ENCODE results near the gene MSL3. TPM values are rescaled to one million over a fixed set of nuclear protein-coding genes. Genes with fewer than 3 reads are reported as not detected.

MSL3 gene
- total and polyA plus RNA-seq, 2 of the 8 experiments (the other 6 are each of a cell fraction or from before 2014, with no cell fraction given): 10.6 to 12.3 TPM

DNA sequence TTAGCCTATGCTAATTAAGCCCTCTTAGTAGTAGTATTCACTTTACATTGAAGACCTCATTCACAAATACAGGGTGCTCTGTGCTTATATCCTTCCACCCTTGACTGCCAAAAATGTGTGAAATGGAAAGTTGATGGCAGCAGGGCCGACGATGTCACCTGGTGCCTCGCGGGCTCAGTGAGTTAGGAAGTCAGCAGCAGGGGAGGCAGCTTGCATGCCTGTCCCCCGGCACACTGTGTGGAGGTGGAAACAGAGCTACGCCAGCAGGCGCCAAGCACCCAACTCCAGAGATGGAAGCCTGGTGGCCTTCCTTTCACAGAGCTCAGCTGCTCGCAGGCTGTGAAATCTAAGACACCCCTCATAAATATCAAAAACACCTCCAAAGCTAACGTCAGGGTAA, 8.4 kb downstream of the MSL3 start:
- WGBS, 2 experiments (ENCODE audit: extremely low coverage in 1 of 2, insufficient coverage in 1 of 2, insufficient read length in 1 of 2, insufficient replicate concordance in 2 of 2, low coverage in 1 of 2, low lambda C conversion rate in 2 of 2, missing lambda C conversion rate in 1 of 2): 87% methylated on average over 3 of the region's 9 CpGs; no CpG with 5 or more reads in 1 of the 2 experiments
- no peak overlapping the region for H3K14ac ChIP-seq (ENCODE audit: insufficient read length)
- CTCF ChIA-PET (ENCODE audit: partially characterized antibody): interaction anchor here (0.6 to 1.5 kb wide), 6 partner anchors 23 to 348 kb away, joined by 3 to 4 read pairs (median 3); no protein-coding TSS in a partner anchor
- TF ChIP-seq POLR2AphosphoS5 (IDR thresholded peaks at IDR 0.05; ENCODE audit: low read depth, low read length) (no peak), SRF (IDR thresholded peaks at IDR 0.05; ENCODE audit: low read depth, low read length) (no peak), ASH2L (IDR thresholded peaks at IDR 0.05; ENCODE audit: low read length) (no peak), TCF12 (IDR thresholded peaks at IDR 0.05; ENCODE audit: low read depth, low read length) (no peak), CBX5 (IDR thresholded peaks at IDR 0.05; ENCODE audit: low read depth, low read length) (no peak), TBP (IDR thresholded peaks at IDR 0.05; ENCODE audit: low read depth, low read length) (no peak), GTF2F1 (IDR thresholded peaks at IDR 0.05; ENCODE audit: borderline replicate concordance, low read depth, low read length) (no peak), CBX8 (IDR thresholded peaks at IDR 0.05; ENCODE audit: borderline replicate concordance, low read depth, low read length) (no peak), EP300 (IDR thresholded peaks at IDR 0.05; ENCODE audit: borderline replicate concordance in 1 of 2, low read depth in 2 of 2, low read length in 2 of 2) (no peak), HDAC6 (IDR thresholded peaks at IDR 0.05; ENCODE audit: low read depth, low read length) (no peak), GABPA (IDR thresholded peaks at IDR 0.05; ENCODE audit: borderline replicate concordance, insufficient read depth, low read length) (no peak)
- TF ChIP-seq, protein P1, sequence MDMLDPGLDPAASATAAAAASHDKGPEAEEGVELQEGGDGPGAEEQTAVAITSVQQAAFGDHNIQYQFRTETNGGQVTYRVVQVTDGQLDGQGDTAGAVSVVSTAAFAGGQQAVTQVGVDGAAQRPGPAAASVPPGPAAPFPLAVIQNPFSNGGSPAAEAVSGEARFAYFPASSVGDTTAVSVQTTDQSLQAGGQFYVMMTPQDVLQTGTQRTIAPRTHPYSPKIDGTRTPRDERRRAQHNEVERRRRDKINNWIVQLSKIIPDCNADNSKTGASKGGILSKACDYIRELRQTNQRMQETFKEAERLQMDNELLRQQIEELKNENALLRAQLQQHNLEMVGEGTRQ (IDR thresholded peaks at IDR 0.05; ENCODE audit: low read length): no peak
- TF ChIP-seq, protein P2, sequence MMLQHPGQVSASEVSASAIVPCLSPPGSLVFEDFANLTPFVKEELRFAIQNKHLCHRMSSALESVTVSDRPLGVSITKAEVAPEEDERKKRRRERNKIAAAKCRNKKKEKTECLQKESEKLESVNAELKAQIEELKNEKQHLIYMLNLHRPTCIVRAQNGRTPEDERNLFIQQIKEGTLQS (IDR thresholded peaks at IDR 0.05; ENCODE audit: insufficient read depth, low read depth, low read length): no peak

More for the DNA sequence above, 8.4 kb downstream of the MSL3 start:
- Histone ChIP-seq H2BK120ac (replicated peaks; ENCODE audit: low read depth, low read length) (no peak overlapping the region), H3K27me3 (replicated peaks in 1 of 4; ENCODE audit: control insufficient read depth in 3 of 4, extremely low read depth in 1 of 4, insufficient read depth in 3 of 4, low read length in 3 of 4) (no peaks in the 10 kb centered on the region), H3K4ac (replicated peaks; ENCODE audit: insufficient read length, low read depth, low read length) (no peak overlapping the region), H3K9me3 (ENCODE audit: insufficient read depth in 2 of 2, low read depth in 1 of 2, low read length in 1 of 2) (no peaks in the 10 kb centered on the region), H4K5ac (ENCODE audit: insufficient read length, low read depth, low read length) (no peak overlapping the region), H4K8ac (ENCODE audit: extremely low read depth, insufficient read depth, low read length) (no peak overlapping the region), H3K36me3 (ENCODE audit: control insufficient read depth in 2 of 4, insufficient read depth in 4 of 4, low read length in 3 of 4) (peaks cover 0 to 21% (median 12%) of the 10 kb centered on the region in 4 experiments; a peak in 6 of 8 replicates), H2BK12ac (ENCODE audit: low read depth, low read length) (no peak overlapping the region), H2AFZ (ENCODE audit: low read length) (no peak overlapping the region), H3K79me2 (ENCODE audit: control insufficient read depth in 1 of 2, insufficient read depth in 2 of 2, low read length in 2 of 2) (no peaks in the 10 kb centered on the region), H3K9ac (replicated peaks in 1 of 4; ENCODE audit: extremely low read depth in 1 of 4, low read depth in 3 of 4, low read length in 3 of 4) (no peak overlapping the region), H4K20me1 (replicated peaks in 1 of 2; ENCODE audit: control insufficient read depth in 1 of 2, insufficient read depth in 2 of 2, low read length in 2 of 2) (no peaks in the 10 kb centered on the region), H3K4me3 (ENCODE audit: extremely low read depth in 1 of 4, insufficient read depth in 2 of 4, low read depth in 3 of 4, low read length in 4 of 4) (no peak overlapping the region), H3K18ac (ENCODE audit: extremely low read depth, low read length) (no peak overlapping the region), H3K56ac (replicated peaks; ENCODE audit: insufficient read length, low read depth, low read length) (no peak overlapping the region), H3K4me1 (replicated peaks in 1 of 4; ENCODE audit: control insufficient read depth in 3 of 4, insufficient read depth in 4 of 4, low read length in 3 of 4) (no peaks in the 10 kb centered on the region), H2BK20ac (ENCODE audit: low read length) (no peak overlapping the region), H3K23ac (ENCODE audit: insufficient read length) (no peak overlapping the region), H2AK5ac (ENCODE audit: low read depth, low read length) (no peak overlapping the region), H4K91ac (replicated peaks; ENCODE audit: insufficient read length, low read length) (no peak overlapping the region), H3K23me2 (ENCODE audit: low read depth, low read length) (no peaks in the 10 kb centered on the region), H2BK15ac (ENCODE audit: low read length) (no peak overlapping the region), H2BK5ac (ENCODE audit: low read depth, low read length) (no peak overlapping the region), H3K27ac (ENCODE audit: low read depth, low read length) (no peak overlapping the region), H3K79me1 (ENCODE audit: low read depth, low read length) (no peaks in the 10 kb centered on the region), H3K4me2 (ENCODE audit: insufficient read depth in 1 of 2, low read depth in 2 of 2, low read length in 2 of 2) (no peak overlapping the region)
- DNase-seq (ENCODE audit: low read depth in 1 of 2, low spot score in 2 of 2) (no peak), FAIRE-seq (no peak)
- POLR2A ChIA-PET (ENCODE audit: partially characterized antibody): no interaction called here

Measured in H1 (cell line).